B cell (primary cell): ENCODE measurements around the gene FUNDC2. TPM values are rescaled to one million over a fixed set of nuclear protein-coding genes. Genes with fewer than 3 reads are reported as not detected.

Experiments
- ATAC-seq: fragments of 200-7000 bp; cut with Tn5 transposase; one replicate; pipeline ENCODE4 v1.10.0; 2021; ENCODE audit warnings: low read depth, mild to moderate bottlenecking, moderate number of reproducible peaks, moderate library complexity
- CTCF ChIA-PET: fragments of 350-600 bp; sonication (Branson Sonifier 250); formaldehyde crosslinking; loops from one replicate; lab custom pipeline; 2021; ENCODE audit warnings: antibody characterized with exemption, inconsistent platforms; lab: Charles Lee
- POLR2A ChIA-PET: fragments of 350-600 bp; sonication (Branson Sonifier 250); formaldehyde crosslinking; loops from one replicate; lab custom pipeline; 2021; ENCODE audit warnings: antibody characterized with exemption; lab: Charles Lee
- DNase-seq: peaks from one replicate; pipeline ENCODE4 v3.0.0; 2013
- H2AFZ ChIP-seq: 2 replicates; pipeline ENCODE4 v1.6.1; 2012; ENCODE audit warnings: mild to moderate bottlenecking, low read depth, low read length; ENCODE audit not compliant: insufficient read depth, poor library complexity, severe bottlenecking
- H3K27ac ChIP-seq, 2 donors: 1 replicate in 1 of 2; 2 replicates in 1 of 2; pipeline ENCODE4 v1.5.1; 2012 to 2013; ENCODE audit warnings: low read length in 2 of 2, mild to moderate bottlenecking in 2 of 2, moderate library complexity in 1 of 2
- H3K27me3 ChIP-seq, 4 experiments: fragments of 200-600 bp in 1 of 4; sonication (generic) in 1 of 4; replicated peaks in 1 of 4; 1 replicate in 2 of 4; 2 replicates in 2 of 4; pipeline versions ENCODE4 v1.6.1 to v1.7.0; 2013 to 2016; ENCODE audit warnings: low read length in 3 of 4, mild to moderate bottlenecking in 2 of 4, mixed read lengths in 1 of 4, moderate library complexity in 1 of 4; ENCODE audit not compliant: insufficient read depth in 4 of 4, control insufficient read depth in 3 of 4; ENCODE audit errors: control extremely low read depth in 1 of 4
- H3K36me3 ChIP-seq, 2 experiments: replicated peaks in 1 of 2; 1 replicate in 1 of 2; 2 replicates in 1 of 2; pipeline versions ENCODE4 v1.6.1 to v1.7.1; 2013; ENCODE audit warnings: low read length in 1 of 2; ENCODE audit not compliant: insufficient read depth in 2 of 2, control insufficient read depth in 1 of 2; ENCODE audit errors: control extremely low read depth in 1 of 2, extremely low read depth in 1 of 2
- H3K4me1 ChIP-seq, 2 donors: fragments of 200-600 bp in 1 of 2; sonication (generic) in 1 of 2; 1 replicate in 1 of 2; 2 replicates in 1 of 2; pipeline versions ENCODE4 v1.5.1 to v1.6.1; 2013 to 2017; ENCODE audit warnings: low read length in 2 of 2; ENCODE audit not compliant: control insufficient read depth in 2 of 2, insufficient read depth in 2 of 2
- H3K4me2 ChIP-seq: replicated peaks from 2 replicates; pipeline ENCODE3; 2012; ENCODE audit warnings: mild to moderate bottlenecking, low read depth, low read length; ENCODE audit not compliant: poor library complexity, severe bottlenecking
- H3K4me3 ChIP-seq, 5 experiments: fragments of 200-600 bp in 1 of 5; sonication (generic) in 1 of 5; 1 replicate in 3 of 5; 2 replicates in 2 of 5; pipeline versions ENCODE4 v1.5.1 to v1.7.0; 2011 to 2016; ENCODE audit warnings: low read length in 4 of 5, mild to moderate bottlenecking in 4 of 5, low read depth in 2 of 5, control low read depth in 1 of 5, moderate library complexity in 1 of 5; ENCODE audit not compliant: insufficient read depth in 1 of 5; ENCODE audit errors: control extremely low read depth in 1 of 5, extremely low read depth in 1 of 5
- H3K79me2 ChIP-seq: fragments of 200-600 bp; sonication (generic); one replicate; pipeline ENCODE4 v1.6.0; 2016; ENCODE audit warnings: low read length; ENCODE audit not compliant: control insufficient read depth, insufficient read depth
- H3K9ac ChIP-seq: fragments of 200-600 bp; sonication (generic); 2 replicates; pipeline ENCODE4 v1.6.1; 2017; ENCODE audit warnings: mild to moderate bottlenecking, low read length, moderate library complexity
- H3K9me3 ChIP-seq, 3 donors: one replicate each; pipeline versions ENCODE4 v1.6.1 to v1.7.1; 2013; ENCODE audit warnings: low read length in 2 of 3; ENCODE audit not compliant: control insufficient read depth in 2 of 3, insufficient read depth in 1 of 3; ENCODE audit errors: control extremely low read depth in 1 of 3
- H4K20me1 ChIP-seq: 2 replicates; pipeline ENCODE4 v1.6.0; 2012; ENCODE audit warnings: mild to moderate bottlenecking, low read length; ENCODE audit not compliant: insufficient read depth, control insufficient read depth, poor library complexity, severe bottlenecking
- H3K27ac Mint-ChIP-seq: one replicate; pipeline ENCODE4 v1.8.0; 2021; ENCODE audit warnings: mixed read lengths
- H3K27me3 Mint-ChIP-seq: one replicate; pipeline ENCODE4 v1.8.0; 2021; ENCODE audit warnings: mixed read lengths
- H3K4me1 Mint-ChIP-seq: one replicate; pipeline ENCODE4 v1.8.0; 2021; ENCODE audit warnings: mixed read lengths
- H3K4me3 Mint-ChIP-seq: one replicate; pipeline ENCODE4 v1.8.0; 2021; ENCODE audit warnings: mixed read lengths
- H3K9me3 Mint-ChIP-seq: one replicate; pipeline ENCODE4 v1.8.0; 2022; ENCODE audit warnings: mixed read lengths; ENCODE audit not compliant: insufficient read depth
- CTCF ChIP-seq: fragments of 200-600 bp; IDR thresholded peaks from one replicate; pipeline ENCODE4 v1.8.0; 2022; ENCODE audit warnings: antibody characterized with exemption, mild to moderate bottlenecking
- EZH2 ChIP-seq: IDR thresholded peaks from 2 replicates; pipeline ENCODE4 v1.6.1; 2012; ENCODE audit warnings: borderline replicate concordance, low read depth, mild to moderate bottlenecking, moderate library complexity, low read length; ENCODE audit not compliant: insufficient read depth, poor library complexity, severe bottlenecking
- WGBS: methylation state at CpG from one replicate; pipeline ENCODE4 v1.1.5; 2013; ENCODE audit warnings: missing lambda C conversion rate; ENCODE audit not compliant: insufficient coverage; 5-methylcytosine and 5-hydroxymethylcytosine counted together
- intact Hi-C: fragments of 100-400 bp; cut with micrococcal nuclease; formaldehyde crosslinking; loops from one replicate; pipeline ENCODE4 v1.10.0; 2022
- polyA plus RNA-seq: library from polyadenylated mRNA; depleted of rRNA; stranded (reverse); fragments of >200 nt; gene quantifications from 2 replicates; pipeline ENCODE4 v1.2.3, GENCODE V29; 2012
- total RNA-seq, 2 donors: library from RNA; stranded (reverse); fragments of 120-200 nt in 1 of 2; gene quantifications; 1 replicate in 1 of 2; 2 replicates in 1 of 2; pipeline versions ENCODE4 v1.2.3 to v1.2.4, GENCODE V29; 2013 to 2022

The FUNDC2 gene
- total and polyA plus RNA-seq, 2 donors (not counting 1 experiment from before 2014, with no cell fraction given), result 32.3 to 46.5 TPM

GRCh38 chrX:155086202-155086840 lies 59.7 kb downstream of the FUNDC2 start:
- POLR2A ChIA-PET, result no interaction called here

More at GRCh38 chrX:155086202-155086840, 59.7 kb downstream of the FUNDC2 start:
- WGBS, result 95% methylated on average over 13 of the region's 24 CpGs
- Mint-ChIP-seq H3K4me1 (no peaks in the 10 kb centered on the region), H3K4me3 (no peak overlapping the region), H3K27ac (no peak overlapping the region), H3K27me3 (no peaks in the 10 kb centered on the region), H3K9me3 (no peaks in the 10 kb centered on the region)
- no peak overlapping the region for H2AFZ ChIP-seq
- no peaks in the 10 kb centered on the region for H3K79me2 ChIP-seq
- H3K9me3 ChIP-seq, result no peaks in the 10 kb centered on the region
- H3K4me2 ChIP-seq, result no peak overlapping the region
- H3K9ac ChIP-seq, result no peak overlapping the region
- peak; percentile 56 for DNase-seq
- H4K20me1 ChIP-seq, result no peaks in the 10 kb centered on the region
- peak; percentile 45 for TF ChIP-seq CTCF
- TF ChIP-seq EZH2, result no peak
- peak; percentile 49 for ATAC-seq
- H3K27ac ChIP-seq, result no peak overlapping the region
- no peaks in the 10 kb centered on the region for H3K4me1 ChIP-seq
- H3K36me3 ChIP-seq, result peaks cover 3 to 7% of the 10 kb centered on the region in 2 experiments
- H3K4me3 ChIP-seq, result no peak overlapping the region
- intact Hi-C loops, result no loop called here
- H3K27me3 ChIP-seq, result no peaks in the 10 kb centered on the region
- CTCF ChIA-PET, result interaction anchor here (0.7 to 2.2 kb wide), 5 partner anchors 12 to 169 kb away, joined by 3 to 8 read pairs (median 5); no protein-coding TSS in a partner anchor
